Colonic mucosa (tissue), 4 donors: Measurements from ENCODE around the gene CCNT1. TPM values are rescaled to one million over a fixed set of nuclear protein-coding genes. Genes with fewer than 3 reads are reported as not detected.
"Not testable (repeated sequence)": the region's sequence is repeated elsewhere in the genome, so short reads cannot be mapped to it uniquely, and the experiment has no call there.

Experiments
- DNase-seq: peaks from one replicate; pipeline ENCODE4 v3.0.0-alpha.2; 2020
- H3K27ac ChIP-seq: fragments of 200-600 bp; one replicate; pipeline ENCODE4 v1.8.0; 2021
- H3K27me3 ChIP-seq: fragments of 200-600 bp; one replicate; pipeline ENCODE4 v1.8.0; 2021
- H3K36me3 ChIP-seq: fragments of 200-600 bp; one replicate; pipeline ENCODE4 v1.8.0; 2021
- H3K4me1 ChIP-seq: fragments of 200-600 bp; one replicate; pipeline ENCODE4 v1.8.0; 2021; ENCODE audit warnings: mild to moderate bottlenecking
- H3K4me3 ChIP-seq: fragments of 200-600 bp; one replicate; pipeline ENCODE4 v1.8.0; 2021
- H3K9ac ChIP-seq, 2 donors: one replicate each; pipeline ENCODE4 v1.7.0; 2013; ENCODE audit warnings: control low read depth in 2 of 2, low read depth in 2 of 2, low read length in 2 of 2
- H3K9me3 ChIP-seq: fragments of 200-600 bp; one replicate; pipeline ENCODE4 v1.8.0; 2021
- intact Hi-C: fragments of 100-400 bp; cut with DNase I; formaldehyde crosslinking; loops from one replicate; pipeline ENCODE4 v1.14.1; 2022
- microRNA-seq: library from miRNA; unstranded; fragments of <30 nt; microRNA quantifications from one replicate; pipeline ENCODE4, GENCODE V29; 2019
- total RNA-seq, 2 donors: library from RNA; stranded (reverse); fragmentation: NEBNext Ultra II Directional in 1 of 2; extraction: Animal tissue kit (Norgen Biotek cat#: 25700) in 1 of 2; gene quantifications; one replicate each; pipeline ENCODE4 v1.2.1, GENCODE V29; 2021
- TF ChIP-seq, protein P1 (sequence below): fragments of 200-600 bp; IDR thresholded peaks from one replicate; pipeline ENCODE4 v1.8.0; 2022; ENCODE audit warnings: antibody characterized with exemption, mild to moderate bottlenecking
- donor health status: healthy.
- donor health status: DM: no; HTN: no; CAD: no.
- donor health status: DM: no; HTN: no; CAD: no.

Gene CCNT1
- total RNA-seq, 2 donors from 2014 or later = 26.3 to 38.7 TPM

DNA sequence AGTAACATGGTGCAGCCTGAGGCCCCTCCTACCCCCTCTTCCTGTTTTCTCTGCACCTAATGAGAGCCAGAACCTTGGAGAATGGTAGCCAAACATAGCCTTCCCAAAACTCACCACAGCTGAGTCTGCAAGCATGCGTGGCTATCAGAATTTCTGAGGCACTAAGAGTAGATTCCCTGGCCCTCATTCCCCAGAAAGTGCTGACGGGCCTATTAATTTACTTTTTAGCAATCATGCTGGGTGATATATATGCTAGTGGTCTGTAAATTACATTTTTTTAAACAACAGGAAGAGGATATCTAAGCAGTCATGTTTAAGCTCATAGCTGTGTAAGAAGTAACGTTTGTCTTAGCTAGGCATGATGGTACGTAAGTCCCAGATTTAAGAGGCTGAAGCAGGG, 64.8 kb downstream of the CCNT1 start:
- H3K9ac ChIP-seq = no peak overlapping the region
- H3K27me3 ChIP-seq = no peaks in the 10 kb centered on the region
- no peak overlapping the region for H3K4me3 ChIP-seq
- H3K27ac ChIP-seq = no peak overlapping the region
- no peaks in the 10 kb centered on the region for H3K4me1 ChIP-seq
- no peak for DNase-seq
- intact Hi-C loops = no loop called here
- peaks cover 18% of the 10 kb centered on the region for H3K36me3 ChIP-seq
- no peaks in the 10 kb centered on the region for H3K9me3 ChIP-seq
- TF ChIP-seq, protein P1, sequence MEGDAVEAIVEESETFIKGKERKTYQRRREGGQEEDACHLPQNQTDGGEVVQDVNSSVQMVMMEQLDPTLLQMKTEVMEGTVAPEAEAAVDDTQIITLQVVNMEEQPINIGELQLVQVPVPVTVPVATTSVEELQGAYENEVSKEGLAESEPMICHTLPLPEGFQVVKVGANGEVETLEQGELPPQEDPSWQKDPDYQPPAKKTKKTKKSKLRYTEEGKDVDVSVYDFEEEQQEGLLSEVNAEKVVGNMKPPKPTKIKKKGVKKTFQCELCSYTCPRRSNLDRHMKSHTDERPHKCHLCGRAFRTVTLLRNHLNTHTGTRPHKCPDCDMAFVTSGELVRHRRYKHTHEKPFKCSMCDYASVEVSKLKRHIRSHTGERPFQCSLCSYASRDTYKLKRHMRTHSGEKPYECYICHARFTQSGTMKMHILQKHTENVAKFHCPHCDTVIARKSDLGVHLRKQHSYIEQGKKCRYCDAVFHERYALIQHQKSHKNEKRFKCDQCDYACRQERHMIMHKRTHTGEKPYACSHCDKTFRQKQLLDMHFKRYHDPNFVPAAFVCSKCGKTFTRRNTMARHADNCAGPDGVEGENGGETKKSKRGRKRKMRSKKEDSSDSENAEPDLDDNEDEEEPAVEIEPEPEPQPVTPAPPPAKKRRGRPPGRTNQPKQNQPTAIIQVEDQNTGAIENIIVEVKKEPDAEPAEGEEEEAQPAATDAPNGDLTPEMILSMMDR = no peak

DNA sequence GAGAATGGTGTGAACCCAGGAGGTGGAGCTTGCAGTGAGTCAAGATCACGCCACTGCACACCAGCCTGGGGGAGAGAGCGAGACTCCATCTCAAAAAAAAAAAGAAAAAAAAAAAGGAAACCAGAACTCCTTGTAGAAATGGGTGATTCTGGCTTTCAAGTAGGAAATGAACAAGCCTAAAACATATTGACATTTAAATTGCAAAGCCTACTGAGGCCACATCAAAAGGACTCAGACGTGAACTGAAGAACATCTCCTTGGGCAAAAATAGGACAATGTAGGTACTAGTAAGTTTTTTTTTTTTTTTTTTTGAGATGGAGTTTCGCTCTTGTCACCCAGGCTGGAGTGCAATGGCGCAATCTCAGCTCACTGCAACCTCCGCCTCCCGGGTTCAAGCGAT, 71.2 kb downstream of the CCNT1 start:
- H3K27me3 ChIP-seq, intact Hi-C loops, H3K27ac ChIP-seq: not testable (repeated sequence)

DNA sequence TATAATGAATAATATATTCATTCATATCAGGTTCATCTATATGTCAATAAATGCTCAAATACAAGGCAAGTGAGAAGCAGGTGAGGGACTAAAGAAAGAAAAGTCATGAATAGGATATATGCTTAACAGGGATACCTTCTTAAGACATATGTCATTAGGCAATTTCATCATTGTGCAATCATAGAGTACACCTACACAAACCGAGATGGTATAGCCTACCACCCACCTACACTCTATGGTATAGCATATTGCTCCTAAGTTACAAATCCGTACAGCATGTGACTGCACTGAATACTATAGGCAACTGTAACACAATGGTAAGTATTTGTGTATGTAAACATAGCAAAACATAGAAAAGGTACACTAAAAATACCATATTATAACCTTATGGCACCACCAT, 73.5 kb downstream of the CCNT1 start:
- TF ChIP-seq, protein P1 = no peak

More for the DNA sequence above, 71.2 kb downstream of the CCNT1 start:
- H3K4me1 ChIP-seq, H3K9me3 ChIP-seq, H3K9ac ChIP-seq, H3K36me3 ChIP-seq, DNase-seq, H3K4me3 ChIP-seq: not testable (repeated sequence)

DNA sequence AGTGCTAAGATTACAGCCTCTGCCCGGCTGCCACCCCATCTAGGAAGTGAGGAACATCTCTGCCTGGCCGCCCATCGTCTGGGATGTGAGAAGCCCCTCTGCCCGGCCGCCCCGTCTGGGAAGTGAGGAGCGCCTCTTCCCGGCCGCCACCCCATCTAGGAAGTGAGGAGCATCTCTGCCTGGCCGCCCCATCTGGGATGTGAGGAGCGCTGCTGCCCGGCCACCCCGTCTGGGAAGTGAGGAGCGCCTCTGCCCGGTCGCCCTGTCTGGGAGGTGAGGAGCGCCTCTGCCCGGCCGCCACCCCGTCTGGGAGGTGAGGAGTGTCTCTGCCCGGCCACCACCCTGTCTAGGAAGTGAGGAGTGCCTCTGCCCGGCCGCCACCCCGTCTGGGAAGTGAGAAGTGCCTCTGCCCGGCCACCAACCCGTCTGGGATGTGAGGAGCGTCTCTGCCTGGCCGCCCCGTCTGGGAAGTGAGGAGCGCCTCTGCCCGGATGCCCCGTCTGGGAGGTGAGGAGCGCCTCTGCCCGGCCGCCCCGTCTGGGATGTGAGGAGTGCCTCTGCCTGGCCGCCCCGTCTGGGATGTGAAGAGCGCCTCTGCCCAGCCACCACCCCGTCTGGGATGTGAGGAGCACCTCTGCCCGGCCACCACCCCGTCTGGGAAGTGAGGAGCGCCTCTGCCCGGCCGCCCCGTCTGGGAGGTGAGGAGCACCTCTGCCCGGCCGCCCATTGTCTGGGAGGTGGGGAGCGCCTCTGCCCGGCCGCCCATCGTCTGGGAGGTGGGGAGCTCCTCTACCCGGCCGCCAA, 74.6 kb downstream of the CCNT1 start:
- H3K4me3 ChIP-seq, DNase-seq, H3K36me3 ChIP-seq, intact Hi-C loops, H3K27me3 ChIP-seq, H3K27ac ChIP-seq, H3K4me1 ChIP-seq, H3K9me3 ChIP-seq, H3K9ac ChIP-seq: not testable (repeated sequence)

More for the DNA sequence above, 73.5 kb downstream of the CCNT1 start:
- no peak overlapping the region for H3K27ac ChIP-seq
- no peaks in the 10 kb centered on the region for H3K9me3 ChIP-seq
- H3K36me3 ChIP-seq = no peaks in the 10 kb centered on the region
- no peak for DNase-seq
- H3K9ac ChIP-seq = no peak overlapping the region
- no peaks in the 10 kb centered on the region for H3K4me1 ChIP-seq
- no peaks in the 10 kb centered on the region for H3K27me3 ChIP-seq
- intact Hi-C loops = no loop called here
- H3K4me3 ChIP-seq = no peak overlapping the region

DNA sequence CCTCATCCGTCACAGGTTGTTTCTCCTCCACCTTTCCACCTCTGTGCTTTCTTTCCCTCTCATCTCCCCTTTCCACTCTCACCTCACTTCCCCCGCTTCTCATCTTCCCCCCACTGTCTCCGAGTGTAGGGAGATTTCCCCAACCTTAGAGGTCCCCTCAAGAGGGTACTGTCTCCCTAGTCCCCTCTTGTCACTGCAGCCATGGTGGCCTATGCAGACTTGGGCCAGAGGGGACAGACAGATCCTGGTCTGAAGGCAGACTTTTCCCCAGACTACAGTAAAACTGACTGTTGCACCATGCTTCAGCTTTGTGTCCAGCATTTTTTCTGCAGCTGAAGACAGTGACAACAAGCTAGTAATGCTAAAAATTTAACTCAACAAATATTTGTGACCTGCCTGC, 75.7 kb downstream of the CCNT1 start:
- no peak overlapping the region for H3K9ac ChIP-seq
- H3K9me3 ChIP-seq = no peaks in the 10 kb centered on the region
- no peak overlapping the region for H3K27ac ChIP-seq
- intact Hi-C loops = no loop called here
- DNase-seq = no peak
- TF ChIP-seq, protein P1 = no peak
- H3K27me3 ChIP-seq = no peaks in the 10 kb centered on the region
- H3K4me1 ChIP-seq = no peaks in the 10 kb centered on the region
- H3K4me3 ChIP-seq = no peak overlapping the region
- H3K36me3 ChIP-seq = no peaks in the 10 kb centered on the region

DNA sequence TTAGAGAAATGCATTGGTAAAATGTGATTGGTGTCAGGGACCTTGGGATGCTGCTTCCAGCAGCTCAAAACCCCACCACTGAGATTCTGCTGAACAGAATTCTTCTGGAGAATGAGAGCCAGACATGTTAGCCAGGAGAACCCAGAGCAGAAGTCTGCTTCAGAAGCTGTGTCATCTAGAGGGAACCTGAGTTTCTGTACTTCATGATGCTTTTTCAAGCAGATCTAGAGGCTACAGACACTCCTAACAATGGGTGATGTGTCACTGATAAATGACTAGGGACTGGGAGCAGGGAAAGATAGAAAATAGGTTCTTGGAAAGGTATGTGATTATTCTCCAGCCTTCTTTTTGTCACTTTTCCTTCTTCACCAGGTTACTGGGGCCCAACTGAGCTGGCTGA, 76.1 kb downstream of the CCNT1 start:
- Histone ChIP-seq H3K36me3 (no peaks in the 10 kb centered on the region), H3K9me3 (no peaks in the 10 kb centered on the region), H3K27ac (no peak overlapping the region), H3K9ac (no peak overlapping the region), H3K27me3 (no peaks in the 10 kb centered on the region), H3K4me3 (no peak overlapping the region), H3K4me1 (no peaks in the 10 kb centered on the region)
- intact Hi-C loops = no loop called here
- DNase-seq = no peak
- TF ChIP-seq, protein P1 = no peak

Small RNA genes within 50 kb of the gene (microRNA-seq; reads per million reads assigned to microRNA genes)
- gene MIR1291 = 1.7 reads per million

Other genes starting within 250 kb of the CCNT1 start
- not detected for gene ANP32D, start 244.1 kb downstream of the CCNT1 start, total RNA-seq
- not detected for gene C12orf54, start 234.2 kb downstream of the CCNT1 start, total RNA-seq
- not detected for gene OR8S1, start 191.1 kb downstream of the CCNT1 start, total RNA-seq
- not detected for gene LALBA, start 146.7 kb downstream of the CCNT1 start, total RNA-seq
- 10 to 100 TPM; 16.1 to 24.3 TPM for gene KANSL2, start 34.5 kb downstream of the CCNT1 start, total RNA-seq
- 100 to 1,000 TPM in 1 of 2 donors, 10 to 100 TPM in 1; 84.7 to 121 TPM for gene ADCY6, start 72.4 kb upstream of the CCNT1 start, total RNA-seq
- gene CACNB3, start 101.8 kb upstream of the CCNT1 start, total RNA-seq = 10 to 100 TPM; 23.4 to 54.5 TPM
- gene DDX23, start 135.5 kb upstream of the CCNT1 start, total RNA-seq = 100 to 1,000 TPM in 1 of 2 donors, 10 to 100 TPM in 1; 87.2 to 150 TPM
- 1 to 10 TPM; 2.5 to 3.4 TPM for gene RND1, start 149.2 kb upstream of the CCNT1 start, total RNA-seq
- gene FKBP11, start 208.8 kb upstream of the CCNT1 start, total RNA-seq = 10 to 100 TPM; 33.7 to 47.4 TPM
- gene ARF3, start 240.8 kb upstream of the CCNT1 start, total RNA-seq = 100 to 1,000 TPM; 255 to 261 TPM